ENCODE measurements around the gene SERPINA4. TPM values are rescaled to one million over a fixed set of nuclear protein-coding genes. Genes with fewer than 3 reads are reported as not detected.
"Not testable (repeated sequence)": the region's sequence is repeated elsewhere in the genome, so short reads cannot be mapped to it uniquely, and the experiment has no call there.

SERPINA4 gene
- polyA plus RNA-seq, 12 donors, result 0.15 to 1.2 (median 0.25) TPM; not detected in 9

- no peak for DNase-seq
These were observed 3.1 kb downstream of the SERPINA4 start for GRCh38 chr14:94564381-94564780.

GRCh38 chr14:94568186-94568585 lies 6.9 kb downstream of the SERPINA4 start:
- DNase-seq, result no peak

GRCh38 chr14:94569381-94570001 lies 8.2 kb downstream of the SERPINA4 start:
- DNase-seq, result no peak

GRCh38 chr14:94570002-94570400 lies 8.8 kb downstream of the SERPINA4 start:
- no peak for DNase-seq

GRCh38 chr14:94570440-94570839 lies 9.2 kb downstream of the SERPINA4 start:
- no peak for DNase-seq

GRCh38 chr14:94571395-94571794 lies 10.2 kb downstream of the SERPINA4 start:
- DNase-seq, result peak; percentile 27

- DNase-seq, result no peak
These were observed 10.7 kb downstream of the SERPINA4 start for GRCh38 chr14:94571950-94572349.

GRCh38 chr14:94572637-94573303 lies 11.5 kb downstream of the SERPINA4 start:
- DNase-seq, result no peak

GRCh38 chr14:94573475-94574277 lies 12.4 kb downstream of the SERPINA4 start:
- DNase-seq, result no peak

GRCh38 chr14:94574336-94574735 lies 13.1 kb downstream of the SERPINA4 start:
- no peak for DNase-seq

- DNase-seq, result no peak
These were observed 14.7 kb downstream of the SERPINA4 start for GRCh38 chr14:94575730-94576585.

- not testable (repeated sequence) for DNase-seq
These were observed 16.2 kb downstream of the SERPINA4 start for GRCh38 chr14:94577472-94577871.

GRCh38 chr14:94578712-94579111 lies 17.5 kb downstream of the SERPINA4 start:
- no peak for DNase-seq

GRCh38 chr14:94581127-94581999 lies 20.1 kb downstream of the SERPINA4 start, which contains the start of gene SERPINA5:
TSS of gene SERPINA5 (plus strand) at chr14:94581426. CDS start at chr14:94587363, 5,937 bp downstream.
- no peak for DNase-seq

GRCh38 chr14:94582199-94582750 lies 21.0 kb downstream of the SERPINA4 start:
- no peak for DNase-seq

GRCh38 chr14:94582851-94583250 lies 21.6 kb downstream of the SERPINA4 start:
- DNase-seq, result no peak

GRCh38 chr14:94583557-94583956 lies 22.3 kb downstream of the SERPINA4 start:
- DNase-seq, result no peak

GRCh38 chr14:94584591-94585280 lies 23.5 kb downstream of the SERPINA4 start:
- no peak for DNase-seq

- DNase-seq, result no peak
These were observed 25.4 kb downstream of the SERPINA4 start for GRCh38 chr14:94586635-94587034.

- no peak for DNase-seq
These were observed 27.1 kb downstream of the SERPINA4 start for GRCh38 chr14:94588311-94588710.
